Measurements from ENCODE around the gene ESR2.

GRCh38 chr14:64190974-64191502 lies 103.1 kb downstream of the ESR2 start:
- TF ChIP-seq POLR2AphosphoS5 (IDR thresholded peaks at IDR 0.05) (no peak), CTCF (IDR thresholded peaks at IDR 0.05) (no peak), POLR2A (IDR thresholded peaks at IDR 0.05) (no peak)

Data from transverse colon (tissue), 4 donors.